Neural progenitor cell (in vitro differentiated cells): ENCODE data around the gene AQP3.
"Not testable (repeated sequence)": the region's sequence is repeated elsewhere in the genome, so short reads cannot be mapped to it uniquely, and the experiment has no call there.

Experiments used
- CTCF ChIP-seq: fragments of 200-600 bp; sonication (generic); IDR thresholded peaks from 2 replicates; pipeline ENCODE4 v1.5.1; 2017; ENCODE audit warnings: antibody characterized with exemption, mild to moderate bottlenecking
- EZH2 ChIP-seq: fragments of 200-600 bp; sonication (generic); IDR thresholded peaks from 2 replicates; pipeline ENCODE4 v1.6.1; 2017; ENCODE audit warnings: antibody characterized with exemption, mild to moderate bottlenecking, moderate library complexity

- not testable (repeated sequence) for TF ChIP-seq CTCF, EZH2
Observed at GRCh38 chr9:33402371-33402770, 45.0 kb downstream of the AQP3 start, which contains the start of gene AQP7.
